Hematopoietic multipotent progenitor cell treated with erythropoietin and hydrocortisone succinate and interleukin-3 and kit ligand, for 4 days (in vitro differentiated cells): Measurements from ENCODE around the gene CDH12.

ENCODE experiments used
- DNase-seq: peaks from one replicate; pipeline ENCODE4 v3.0.0-alpha.2; 2015

The CDH12 gene

DNA sequence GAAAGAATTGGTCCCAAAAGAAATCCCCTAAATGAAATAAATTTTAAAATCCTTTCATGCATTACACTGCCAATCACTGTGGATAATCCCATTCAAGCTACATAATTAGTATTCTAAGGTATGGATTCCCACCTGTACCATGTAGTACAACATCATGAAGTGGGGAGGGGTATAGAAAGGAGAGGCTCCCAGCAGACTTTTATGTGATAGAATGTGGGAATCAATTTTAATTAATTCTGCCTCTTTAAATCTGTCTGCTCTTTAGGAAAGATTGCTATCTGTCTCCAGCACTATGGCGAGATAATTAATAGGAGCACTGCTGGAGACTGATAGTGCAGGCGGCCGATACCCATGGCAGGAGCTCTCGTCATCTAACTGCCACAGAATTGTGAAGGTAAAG is 95.4 kb downstream of the CDH12 start:
- no peak for DNase-seq

DNA sequence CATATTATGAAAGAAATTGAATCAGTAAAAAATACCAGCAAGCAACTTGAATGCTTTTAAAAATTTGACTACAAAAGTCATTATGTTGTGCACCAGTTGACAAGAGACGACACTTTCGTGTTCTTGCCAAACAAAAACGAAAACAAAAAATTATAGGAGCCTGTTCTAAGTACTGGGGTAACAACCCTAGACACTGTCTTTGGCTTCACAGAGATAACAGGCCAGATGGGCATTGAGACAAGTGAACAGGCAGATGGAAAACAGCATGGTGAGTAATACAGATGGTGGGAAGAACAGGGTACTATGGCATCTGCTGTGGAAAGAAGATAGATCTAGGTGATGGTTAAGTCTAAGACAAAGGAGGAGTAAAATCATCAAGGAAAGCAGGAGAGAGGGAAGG is 99.0 kb downstream of the CDH12 start:
- no peak for DNase-seq

DNA sequence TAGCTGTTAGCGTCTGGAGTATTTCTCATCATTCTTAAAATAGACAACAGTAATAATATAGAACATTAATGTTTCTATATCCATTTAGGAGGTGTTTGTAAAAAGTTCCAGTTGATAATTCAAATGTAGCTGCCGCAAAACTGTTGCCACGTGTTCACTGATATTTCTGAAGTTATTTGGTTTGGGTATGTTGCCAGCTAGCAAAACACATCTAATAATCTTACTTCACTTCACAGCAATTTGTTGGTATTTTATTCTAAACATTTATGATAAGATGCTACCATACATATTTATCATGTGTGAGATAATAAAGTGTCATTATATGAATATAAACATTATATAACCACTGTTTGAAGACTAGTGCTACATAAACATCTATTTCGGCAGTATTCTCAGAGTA is 101.6 kb downstream of the CDH12 start:
- DNase-seq: no peak

DNA sequence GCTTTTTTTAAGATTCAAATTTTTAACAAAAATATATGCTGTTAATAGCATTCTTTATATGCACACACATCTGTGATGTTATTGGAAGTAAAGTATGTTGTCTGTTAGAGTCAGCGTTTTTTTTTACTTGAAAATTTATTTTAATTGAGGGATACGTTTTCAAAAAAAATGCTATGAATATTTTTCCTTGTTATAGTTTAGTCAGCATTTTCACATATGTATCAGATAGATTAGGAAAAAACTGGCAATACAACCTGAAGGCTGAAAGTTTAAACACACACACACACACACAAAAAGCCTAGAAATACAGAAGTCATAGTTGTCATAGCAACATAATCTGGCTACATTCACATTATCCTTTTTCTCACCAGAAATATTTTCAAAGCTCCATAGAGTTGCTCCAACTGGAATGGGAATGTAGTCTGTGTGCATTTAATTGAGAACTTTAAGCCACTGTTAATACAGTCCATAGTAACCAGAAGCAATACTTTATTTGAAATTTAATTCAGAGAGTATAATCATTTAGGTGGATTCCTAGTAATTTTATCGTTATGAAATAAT is 116.6 kb downstream of the CDH12 start:
- DNase-seq: no peak

DNA sequence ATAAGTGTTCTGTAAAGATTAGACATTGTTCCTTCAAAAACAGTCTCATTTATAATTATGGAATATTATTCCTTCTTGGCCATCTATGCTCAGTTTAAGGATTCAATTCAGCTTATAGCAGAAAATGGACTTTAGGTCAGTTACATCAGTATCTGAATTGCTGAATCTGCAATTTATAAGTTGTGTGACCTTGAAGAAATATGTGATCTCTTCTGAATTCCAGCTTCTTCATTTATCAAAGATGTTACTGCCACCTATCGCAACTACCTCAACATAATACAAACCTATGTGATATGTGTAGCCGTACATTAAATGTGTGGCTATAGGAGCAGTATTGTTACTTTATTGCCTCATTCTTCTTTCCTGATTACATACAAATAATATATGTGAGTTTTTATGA is 118.2 kb downstream of the CDH12 start:
- DNase-seq: no peak

DNA sequence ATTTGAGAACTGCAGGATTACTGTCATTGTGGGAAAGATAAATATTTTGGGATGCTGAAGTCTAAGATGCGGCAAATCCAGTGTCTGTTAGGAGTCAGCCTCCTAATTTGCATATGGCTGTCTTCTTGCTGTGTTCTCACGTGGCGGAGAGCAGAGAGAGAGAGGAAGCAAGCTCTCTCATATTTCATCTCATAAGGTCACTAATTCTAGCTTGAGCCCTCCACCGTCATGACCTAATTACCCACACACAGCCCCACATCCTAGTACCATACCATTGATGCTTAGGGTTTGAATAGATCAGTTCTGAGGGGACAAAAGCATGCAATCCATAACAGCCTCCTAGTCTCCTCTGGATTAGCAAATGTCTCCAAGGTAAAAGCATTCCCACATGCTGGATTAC is 124.5 kb downstream of the CDH12 start:
- DNase-seq: no peak

DNA sequence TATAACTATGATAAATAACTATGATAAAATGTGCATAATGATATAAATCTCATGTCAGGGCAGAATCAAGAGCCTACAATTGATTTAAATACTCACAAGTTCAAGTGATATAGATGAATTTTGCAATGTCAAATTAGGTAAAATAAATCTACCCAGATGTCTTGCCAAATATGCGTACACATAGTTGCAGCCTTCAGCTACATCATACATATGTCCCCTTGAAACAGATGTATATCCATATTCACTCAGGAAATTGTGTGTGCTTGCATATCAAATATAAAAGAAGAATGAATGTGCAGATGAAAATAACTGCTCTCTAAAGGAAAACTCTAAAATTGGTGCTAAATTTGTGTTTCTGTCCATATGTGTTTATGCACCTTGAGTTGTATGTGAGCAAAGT is 130.7 kb downstream of the CDH12 start:
- DNase-seq: no peak

DNA sequence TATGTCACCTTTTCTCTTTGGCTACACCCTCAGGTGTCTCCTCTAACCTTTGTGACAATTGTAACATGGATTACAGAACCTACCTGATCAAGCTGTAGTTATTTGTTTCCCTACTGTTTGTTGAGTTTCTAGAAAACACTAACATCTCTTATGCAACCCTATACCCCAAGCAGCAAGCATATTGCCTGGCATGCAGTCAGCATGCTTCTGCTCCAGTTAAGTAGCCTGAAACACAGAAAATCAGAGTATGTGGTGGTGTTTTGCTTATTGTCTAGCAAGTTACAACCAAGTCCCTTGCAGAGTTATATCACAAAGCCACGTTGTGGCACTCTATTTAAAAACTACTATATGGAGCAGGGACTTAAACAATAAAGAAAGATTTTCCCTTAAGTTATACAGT is 131.1 kb downstream of the CDH12 start:
- no peak for DNase-seq

DNA sequence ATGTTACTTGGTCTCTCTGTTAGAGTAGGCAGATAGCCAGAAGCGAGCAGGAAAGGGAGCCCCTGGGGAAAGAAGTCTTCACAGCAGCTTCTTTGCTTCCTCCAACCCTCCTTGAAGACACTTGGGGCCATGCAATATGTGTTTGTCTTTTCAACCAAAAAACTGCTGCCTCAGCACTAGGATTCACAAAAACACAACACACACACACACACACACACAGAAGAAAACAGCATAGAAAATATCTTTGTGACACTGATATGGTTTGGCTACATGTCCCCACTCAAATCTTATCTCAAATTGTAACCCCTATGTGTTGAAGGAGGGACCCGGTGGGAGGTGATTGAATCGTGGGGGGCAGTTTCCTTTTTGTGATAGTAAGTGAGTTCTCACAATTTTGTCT is 133.3 kb downstream of the CDH12 start:
- no peak for DNase-seq

DNA sequence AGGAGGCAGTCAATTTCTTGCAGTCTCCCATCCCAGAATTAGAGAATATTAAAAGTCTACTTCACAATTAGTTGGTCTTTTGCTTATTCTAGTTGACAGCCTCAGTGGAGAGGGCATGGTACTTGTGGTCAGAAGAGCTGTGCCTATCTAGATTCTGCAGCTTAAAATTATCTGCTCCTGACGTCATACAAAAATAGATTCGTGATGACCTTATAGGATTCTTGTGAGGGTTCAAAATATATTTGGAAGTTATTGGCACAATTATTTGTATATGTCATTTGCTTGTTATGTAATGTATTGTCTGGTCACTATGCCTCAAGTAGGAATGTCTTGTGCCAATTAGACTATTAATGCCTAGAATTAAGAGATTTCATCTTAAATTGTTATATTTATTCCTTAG is 142.5 kb downstream of the CDH12 start:
- DNase-seq: no peak

DNA sequence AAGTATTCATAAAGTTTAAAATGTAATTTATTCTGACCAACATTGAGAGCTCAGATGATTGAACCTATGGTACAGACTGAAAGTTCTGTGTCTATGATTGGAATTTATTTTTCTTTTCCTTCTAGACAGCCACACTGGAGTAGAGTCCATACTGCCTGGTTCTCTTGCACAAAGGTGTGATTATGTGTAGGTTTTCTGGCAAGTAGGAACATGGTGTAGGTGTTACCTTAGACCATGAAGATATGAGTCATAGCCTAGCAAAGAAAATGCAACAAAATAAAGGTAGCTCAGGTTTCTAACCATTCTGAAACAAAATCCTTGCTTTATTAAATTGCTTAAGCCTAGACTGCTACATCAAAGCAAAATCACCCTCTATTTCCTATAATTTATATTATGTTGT is 143.4 kb downstream of the CDH12 start:
- no peak for DNase-seq

DNA sequence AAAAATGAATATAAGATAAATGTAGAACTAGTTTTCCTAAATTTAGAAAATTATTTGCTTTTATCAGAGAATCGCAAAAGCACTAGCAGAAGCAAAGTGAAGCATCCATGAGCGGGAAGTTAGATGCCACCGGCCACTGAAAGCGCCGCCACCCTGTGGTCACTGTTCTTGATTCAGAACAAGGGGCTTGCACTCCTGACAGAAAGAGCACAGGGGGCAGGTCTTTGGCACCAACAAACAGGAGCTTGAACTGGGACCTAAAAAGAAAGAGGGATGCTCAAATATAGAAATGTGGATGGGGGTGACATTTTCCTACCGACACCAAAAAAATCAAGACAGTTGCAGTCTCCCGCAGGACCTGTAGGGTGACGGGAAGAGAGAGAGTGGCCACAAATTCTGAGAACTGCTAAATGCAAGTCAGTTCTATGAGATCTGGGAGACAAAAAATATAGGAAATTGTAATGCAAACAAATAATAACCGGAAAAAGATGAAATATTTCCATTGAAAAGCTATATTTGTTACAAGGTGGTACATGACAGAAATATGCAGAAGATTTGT is 144.3 kb downstream of the CDH12 start:
- DNase-seq: no peak

DNA sequence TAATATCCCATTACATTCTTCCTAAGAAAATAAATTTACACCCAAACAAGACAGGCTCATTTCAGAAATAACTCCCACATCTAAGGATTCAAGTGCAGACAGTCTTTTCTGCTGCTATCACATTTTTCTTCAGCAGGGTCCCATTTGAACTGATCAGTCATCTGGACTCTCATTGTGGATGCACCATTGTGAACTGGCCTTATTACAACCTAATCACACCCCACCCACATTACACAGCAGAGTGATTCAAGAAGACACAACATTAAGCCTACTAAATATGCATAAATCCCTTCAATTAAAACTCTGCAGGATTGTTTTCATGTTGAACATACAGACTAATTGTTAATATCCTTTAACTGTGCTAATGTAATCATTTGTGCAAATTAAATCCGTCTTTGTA is 146.2 kb downstream of the CDH12 start:
- no peak for DNase-seq

DNA sequence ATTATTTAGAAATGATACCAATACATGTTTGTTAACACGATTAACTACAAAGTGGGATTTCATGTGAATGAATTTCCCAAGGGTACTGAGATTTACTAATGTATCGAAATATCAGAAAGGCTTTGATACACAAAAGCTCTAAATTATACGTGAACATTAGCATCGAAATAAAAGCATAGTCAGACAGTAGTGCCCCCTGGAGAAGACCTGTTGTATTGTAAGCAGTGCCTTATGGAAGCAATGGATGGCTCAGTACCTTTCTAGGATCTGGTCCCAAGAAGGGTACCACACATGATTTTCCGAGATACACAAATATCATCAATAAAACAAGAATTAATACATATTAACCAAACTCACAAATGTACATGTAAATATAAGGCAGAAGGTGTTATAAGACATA is 153.8 kb downstream of the CDH12 start:
- no peak for DNase-seq

DNA sequence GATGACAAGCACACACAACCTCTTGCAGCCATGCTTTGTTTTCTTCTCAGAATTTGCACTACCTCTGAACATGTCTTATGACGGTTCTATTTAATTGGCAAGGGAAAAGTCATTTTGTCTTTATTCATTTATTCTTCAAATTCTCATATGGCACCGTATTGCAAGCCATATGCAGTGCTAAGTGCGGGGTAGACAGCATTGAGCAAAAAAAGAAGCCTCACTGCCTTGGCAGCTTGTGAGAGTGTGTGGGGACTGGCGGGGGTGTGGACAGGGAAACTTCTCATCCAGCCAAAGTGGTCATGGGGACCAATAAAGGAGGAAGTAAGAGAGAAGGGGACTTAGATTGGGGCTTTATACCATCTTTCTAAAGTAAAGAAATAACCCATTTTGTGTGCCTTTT is 160.0 kb downstream of the CDH12 start:
- no peak for DNase-seq

DNA sequence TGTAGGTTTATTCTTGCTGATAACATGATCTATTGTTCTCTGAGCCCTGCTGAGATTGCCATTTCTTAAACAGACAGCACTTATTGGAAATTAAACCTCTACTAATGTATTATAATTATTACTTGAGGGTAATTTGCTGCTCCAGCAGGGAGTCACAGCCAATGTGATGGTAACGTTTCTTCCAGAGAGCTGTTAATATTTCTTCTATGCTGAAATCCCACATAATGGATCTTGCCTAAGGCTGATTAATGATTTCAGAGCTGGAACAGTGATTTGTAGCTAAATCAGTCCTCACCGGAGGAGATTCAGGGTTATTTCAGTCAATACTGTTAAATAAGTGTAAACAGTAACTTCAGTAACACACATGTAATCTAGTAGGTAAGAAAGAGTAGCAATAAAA is 170.1 kb downstream of the CDH12 start:
- DNase-seq: no peak

DNA sequence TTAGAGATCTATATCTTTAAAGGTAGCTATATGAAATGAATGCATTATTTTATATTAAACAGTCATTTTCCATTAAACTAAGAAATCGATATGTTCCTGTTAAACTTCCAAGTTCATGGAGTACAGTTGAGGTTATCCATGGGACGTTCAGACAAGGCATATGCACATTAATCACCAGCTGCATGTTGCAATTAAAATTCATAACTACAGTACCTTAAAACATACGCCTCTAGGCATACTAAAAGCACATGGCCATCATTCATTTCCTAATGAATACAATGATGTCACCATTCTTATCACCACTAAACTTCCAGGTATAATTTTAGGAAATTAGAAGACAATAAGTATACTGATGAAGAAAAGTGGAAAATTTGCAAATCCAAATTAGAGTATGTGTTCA is 174.3 kb downstream of the CDH12 start:
- DNase-seq: no peak

DNA sequence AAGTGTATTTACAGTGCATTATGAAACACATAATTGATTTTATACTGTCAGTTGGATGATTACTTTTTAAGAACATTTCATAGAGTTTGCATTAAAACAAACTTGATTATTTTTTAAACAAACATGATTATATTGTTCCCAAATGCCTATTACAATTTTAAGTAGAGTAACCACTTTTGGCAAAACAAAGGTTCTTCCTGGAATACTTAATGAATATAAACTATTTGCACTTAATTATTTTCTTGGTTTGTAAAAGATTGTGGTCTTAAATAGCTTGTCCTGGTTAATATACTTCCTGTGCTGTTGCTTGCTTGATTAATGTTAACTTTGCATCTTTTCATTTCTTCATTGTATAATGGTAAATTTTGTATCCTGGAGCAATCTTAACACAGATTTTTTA is 180.0 kb downstream of the CDH12 start:
- no peak for DNase-seq

DNA sequence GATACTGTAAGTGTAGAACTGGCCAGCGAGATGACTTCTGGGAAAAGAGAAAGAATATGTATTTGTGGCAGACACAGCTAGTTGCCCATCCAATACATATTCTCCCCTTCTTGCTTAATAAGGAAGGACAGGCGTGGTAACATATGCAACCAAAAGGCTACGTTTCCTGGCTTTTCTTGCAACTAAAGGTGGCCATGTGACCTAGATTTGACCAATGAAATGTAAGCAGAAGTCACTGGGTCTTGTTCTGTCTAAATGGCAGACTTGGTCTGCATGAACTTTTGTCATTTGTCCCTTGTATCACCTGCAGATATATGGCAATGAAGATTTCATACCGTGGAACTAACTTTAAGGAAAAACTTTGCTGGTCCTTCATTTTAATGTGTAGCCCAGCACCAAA is 183.8 kb downstream of the CDH12 start:
- DNase-seq: no peak

DNA sequence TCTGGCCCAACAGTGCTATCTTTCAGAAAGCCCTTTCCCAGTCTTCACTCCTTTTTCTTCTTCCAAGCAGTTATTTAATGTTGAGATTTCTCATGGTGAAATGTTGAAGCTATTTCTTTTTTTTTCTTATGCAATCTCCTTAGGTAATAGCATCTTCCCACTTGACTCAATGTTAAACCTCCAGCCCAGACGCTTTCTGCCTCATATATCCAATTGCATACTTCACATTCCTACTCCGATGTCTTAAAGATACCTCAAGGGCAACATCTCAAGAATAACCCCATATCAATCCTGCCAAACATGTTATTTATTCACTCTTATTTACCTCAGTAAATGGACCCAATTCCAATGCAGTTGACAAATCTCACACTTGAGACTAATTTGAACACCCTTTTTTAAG is 187.3 kb downstream of the CDH12 start:
- DNase-seq: no peak

DNA sequence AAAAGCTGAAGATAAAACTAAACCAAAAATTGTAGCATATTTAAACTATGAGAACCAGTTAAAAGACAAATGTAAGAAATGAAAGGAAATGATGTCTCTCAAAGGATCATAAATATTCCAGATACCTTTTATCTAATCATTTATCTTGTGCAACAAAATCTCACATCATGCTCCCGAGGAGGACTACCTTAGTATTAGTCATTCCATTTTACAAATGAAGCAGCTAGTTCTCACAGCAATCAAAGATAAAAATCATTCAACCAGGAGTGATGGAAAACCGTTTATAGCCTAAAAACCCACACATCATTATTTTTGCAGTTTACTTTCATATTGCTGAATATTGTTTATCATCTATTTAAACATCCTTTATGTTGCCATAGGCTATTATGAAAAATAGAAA is 190.0 kb downstream of the CDH12 start:
- no peak for DNase-seq

DNA sequence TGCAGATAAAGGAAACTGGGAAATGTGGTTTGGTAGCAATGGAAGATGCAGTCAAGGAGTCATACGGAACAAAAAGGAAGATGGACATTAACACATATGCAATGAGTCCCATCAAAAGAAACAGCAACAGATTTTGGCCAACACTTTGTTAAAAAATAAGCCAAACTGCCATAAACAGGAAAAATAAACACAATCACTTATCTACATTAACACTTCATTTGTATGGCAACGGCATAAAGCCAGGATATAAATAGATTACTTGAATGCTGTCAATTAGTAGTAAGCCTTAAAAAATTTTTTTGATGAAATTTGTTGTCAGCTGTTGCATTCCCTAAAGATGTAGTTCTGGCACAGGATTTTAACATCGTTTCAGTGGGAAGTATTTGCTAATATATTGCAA is 190.8 kb downstream of the CDH12 start:
- DNase-seq: no peak

DNA sequence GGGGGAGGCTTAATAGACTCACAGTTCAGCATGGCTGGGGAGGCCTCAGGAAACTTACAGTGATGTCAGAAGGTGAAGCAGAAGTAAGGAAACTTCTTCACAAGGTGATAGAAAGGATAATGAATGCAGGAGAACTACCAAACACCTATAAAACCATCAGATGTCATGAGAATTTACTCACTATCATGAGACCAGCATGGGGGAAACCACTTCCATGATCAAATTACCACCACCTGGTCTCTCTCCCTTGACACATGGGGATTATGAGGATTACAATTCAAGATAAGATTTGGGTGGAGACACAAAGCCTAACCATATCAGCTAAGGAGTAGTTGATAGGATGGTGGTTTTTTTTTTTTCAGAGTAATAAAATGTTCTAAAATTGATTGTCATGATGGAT is 201.8 kb downstream of the CDH12 start:
- no peak for DNase-seq

DNA sequence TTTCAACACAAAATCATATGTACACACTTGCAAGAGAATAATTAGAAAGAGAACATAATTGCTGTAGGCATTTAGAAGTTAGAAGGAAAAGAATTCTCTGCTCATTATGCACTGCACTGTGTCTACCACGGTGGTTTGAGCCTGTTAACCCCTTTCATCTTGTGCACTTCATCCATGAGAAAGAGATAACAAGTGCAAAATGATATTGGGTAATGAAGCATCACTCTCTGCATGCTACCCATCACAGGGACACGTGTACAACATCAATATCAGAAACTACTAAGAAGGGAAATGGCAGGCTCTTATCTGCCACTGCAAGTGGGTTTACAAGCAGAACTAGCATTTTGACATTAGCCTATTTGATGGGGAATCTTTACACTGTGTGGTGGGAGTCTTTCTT is 202.6 kb downstream of the CDH12 start:
- DNase-seq: no peak

DNA sequence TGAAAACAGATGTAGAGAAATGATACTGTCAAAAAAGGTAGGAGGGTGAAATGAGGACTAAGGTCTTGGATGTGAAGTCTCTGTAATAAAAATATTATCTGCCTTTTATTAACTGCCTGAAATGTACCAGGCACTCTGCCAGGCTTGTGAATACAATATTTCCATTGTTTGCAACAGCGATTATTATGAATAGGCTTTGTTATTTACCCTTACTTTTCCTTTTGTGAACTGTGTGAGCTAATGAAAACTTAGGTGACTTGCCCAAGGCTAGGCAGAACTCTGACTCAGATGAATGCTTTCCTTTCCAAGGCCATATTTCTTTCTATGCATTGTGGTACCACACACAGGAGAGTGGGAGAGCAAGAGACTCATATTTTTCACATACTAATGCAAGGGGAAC is 204.1 kb downstream of the CDH12 start:
- no peak for DNase-seq

DNA sequence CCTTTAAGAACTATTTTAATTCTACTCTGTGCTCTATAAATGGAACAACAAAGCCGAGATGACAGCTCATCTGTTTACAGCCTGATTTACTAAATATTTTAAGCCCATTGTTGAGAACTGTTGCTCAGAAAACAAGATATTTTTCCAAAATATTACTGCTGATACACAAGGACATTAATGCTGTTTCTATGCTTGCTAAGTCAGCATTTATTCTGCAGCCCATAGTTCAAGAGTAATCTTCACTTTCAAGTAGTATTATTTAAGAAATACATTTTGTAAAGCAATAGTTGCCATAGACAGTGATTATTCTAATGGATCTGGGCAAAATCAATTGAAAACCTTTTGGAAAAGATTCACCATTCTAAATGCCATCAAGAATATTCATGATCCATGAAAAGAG is 208.3 kb downstream of the CDH12 start:
- DNase-seq: no peak
